ENCODE results near the gene ETF1.

Gene ETF1

GRCh38 chr5:138470322-138471051 lies 72.5 kb downstream of the ETF1 start:
- Histone ChIP-seq H3K79me2 (ENCODE audit: low read length) (no peaks in the 10 kb centered on the region), H3K9ac (ENCODE audit: low read length) (no peak overlapping the region), H3K9me2 (replicated peaks; ENCODE audit: insufficient read depth, low read length) (no peaks in the 10 kb centered on the region), H3K36me3 (replicated peaks; ENCODE audit: insufficient read depth, low read length) (no peaks in the 10 kb centered on the region), H3K4me3 (ENCODE audit: low read length) (no peak overlapping the region), H3K4me1 (ENCODE audit: low read length) (no peaks in the 10 kb centered on the region), H4K20me1 (ENCODE audit: insufficient read depth, low read length) (no peaks in the 10 kb centered on the region), H3K27me3 (replicated peaks; ENCODE audit: insufficient read depth, low read length) (peaks cover 30% of the 10 kb centered on the region), H3F3A (ENCODE audit: insufficient read depth, low read length) (no peaks in the 10 kb centered on the region), H3K9me3 (replicated peaks; ENCODE audit: insufficient read depth, low read length) (no peaks in the 10 kb centered on the region), H3K4me2 (ENCODE audit: low read depth, low read length) (no peak overlapping the region), H2AFZ (ENCODE audit: low read length) (no peak overlapping the region), H3K27ac (ENCODE audit: low read length) (no peak overlapping the region)
- no peak for TF ChIP-seq CTCF (IDR thresholded peaks at IDR 0.05; ENCODE audit: low read length)
- no peak for TF ChIP-seq EZH2phosphoT487 (IDR thresholded peaks at IDR 0.05; ENCODE audit: low read length)
- no peak for TF ChIP-seq EZH2 (optimal IDR thresholded peaks at IDR 0.05; ENCODE audit: low read depth, low read length)
- DNase-seq: no peak

- no peaks in the 10 kb centered on the region for H4K20me1 ChIP-seq (ENCODE audit: insufficient read depth, low read length)
Measured at GRCh38 chr5:138469540-138470321, 73.3 kb downstream of the ETF1 start.

DNA sequence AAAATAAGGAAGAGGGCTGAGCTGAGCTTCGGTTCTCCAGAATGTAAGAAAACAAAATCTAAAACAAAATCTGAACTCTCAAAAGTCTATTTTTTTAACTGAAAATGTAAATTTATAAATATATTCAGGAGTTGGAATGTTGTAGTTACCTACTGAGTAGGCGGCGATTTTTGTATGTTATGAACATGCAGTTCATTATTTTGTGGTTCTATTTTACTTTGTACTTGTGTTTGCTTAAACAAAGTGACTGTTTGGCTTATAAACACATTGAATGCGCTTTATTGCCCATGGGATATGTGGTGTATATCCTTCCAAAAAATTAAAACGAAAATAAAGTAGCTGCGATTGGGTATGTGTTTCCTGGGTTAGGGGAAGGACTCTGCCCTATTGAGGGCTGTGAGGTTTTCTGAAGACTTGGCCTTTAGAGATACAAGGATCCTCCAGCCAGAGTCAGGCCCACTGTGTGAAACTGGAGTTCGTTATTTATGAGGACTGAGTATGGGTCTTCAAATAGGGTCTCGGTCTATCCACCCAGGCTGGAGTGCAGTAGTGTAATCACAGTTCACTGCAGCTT lies 74.0 kb downstream of the ETF1 start:
- H3K4me3 ChIP-seq (ENCODE audit: low read length): no peak overlapping the region
- no peak overlapping the region for H2AFZ ChIP-seq (ENCODE audit: low read length)
- DNase-seq: no peak
- H4K20me1 ChIP-seq (ENCODE audit: insufficient read depth, low read length): no peaks in the 10 kb centered on the region
- no peak overlapping the region for H3K9ac ChIP-seq (ENCODE audit: low read length)
- H3K36me3 ChIP-seq (replicated peaks; ENCODE audit: insufficient read depth, low read length): no peaks in the 10 kb centered on the region
- no peak overlapping the region for H3K27ac ChIP-seq (ENCODE audit: low read length)
- peaks cover 6% of the 10 kb centered on the region; the same call in 1 of the 2 replicates for H3F3A ChIP-seq (ENCODE audit: insufficient read depth, low read length)
- no peaks in the 10 kb centered on the region for H3K4me1 ChIP-seq (ENCODE audit: low read length)
- H3K9me2 ChIP-seq (replicated peaks; ENCODE audit: insufficient read depth, low read length): no peaks in the 10 kb centered on the region
- H3K27me3 ChIP-seq (replicated peaks; ENCODE audit: insufficient read depth, low read length): peaks cover 30% of the 10 kb centered on the region
- H3K79me2 ChIP-seq (ENCODE audit: low read length): no peaks in the 10 kb centered on the region
- H3K4me2 ChIP-seq (ENCODE audit: low read depth, low read length): no peak overlapping the region
- TF ChIP-seq EZH2phosphoT487 (IDR thresholded peaks at IDR 0.05; ENCODE audit: low read length) (no peak), EZH2 (optimal IDR thresholded peaks at IDR 0.05; ENCODE audit: low read depth, low read length) (no peak), CTCF (IDR thresholded peaks at IDR 0.05; ENCODE audit: low read length) (no peak)
- H3K9me3 ChIP-seq (replicated peaks; ENCODE audit: insufficient read depth, low read length): no peaks in the 10 kb centered on the region

More at GRCh38 chr5:138469540-138470321, 73.3 kb downstream of the ETF1 start:
- H2AFZ ChIP-seq (ENCODE audit: low read length): no peak overlapping the region
- no peaks in the 10 kb centered on the region for H3K36me3 ChIP-seq (replicated peaks; ENCODE audit: insufficient read depth, low read length)
- no peaks in the 10 kb centered on the region for H3K9me2 ChIP-seq (replicated peaks; ENCODE audit: insufficient read depth, low read length)
- H3K4me2 ChIP-seq (ENCODE audit: low read depth, low read length): no peak overlapping the region
- no peak for DNase-seq
- H3K4me3 ChIP-seq (ENCODE audit: low read length): no peak overlapping the region
- H3K79me2 ChIP-seq (ENCODE audit: low read length): no peaks in the 10 kb centered on the region
- H3K4me1 ChIP-seq (ENCODE audit: low read length): no peaks in the 10 kb centered on the region
- peaks cover 30% of the 10 kb centered on the region for H3K27me3 ChIP-seq (replicated peaks; ENCODE audit: insufficient read depth, low read length)
- no peaks in the 10 kb centered on the region for H3K9me3 ChIP-seq (replicated peaks; ENCODE audit: insufficient read depth, low read length)
- H3K27ac ChIP-seq (ENCODE audit: low read length): no peak overlapping the region
- TF ChIP-seq EZH2 (optimal IDR thresholded peaks at IDR 0.05; ENCODE audit: low read depth, low read length): no peak
- TF ChIP-seq EZH2phosphoT487 (IDR thresholded peaks at IDR 0.05; ENCODE audit: low read length): no peak
- TF ChIP-seq CTCF (IDR thresholded peaks at IDR 0.05; ENCODE audit: low read length): no peak
- H3F3A ChIP-seq (ENCODE audit: insufficient read depth, low read length): peaks cover under 1% of the 10 kb centered on the region; the same call in 1 of the 2 replicates
- no peak overlapping the region for H3K9ac ChIP-seq (ENCODE audit: low read length)

Measured in MM.1S (cell line).